ENCODE results near the gene STX2.
"Not testable (repeated sequence)": the region's sequence is repeated elsewhere in the genome, so short reads cannot be mapped to it uniquely, and the experiment has no call there.

Gene STX2

GRCh38 chr12:130838951-130839769 lies at the start of gene STX2:
STX2 (minus strand) TSS chr12:130839250; CDS start chr12:130839099, 151 bp downstream.
- no peaks in the 10 kb centered on the region for H3K9me3 ChIP-seq (ENCODE audit: control insufficient read depth, insufficient read depth, low read length)

GRCh38 chr12:130887190-130887589 lies 48.1 kb upstream of the STX2 start:
- H3K4me1 ChIP-seq (ENCODE audit: control insufficient read depth, insufficient read depth, low read length); H3K36me3 ChIP-seq (ENCODE audit: control insufficient read depth, insufficient read depth, low read length); H3K9me3 ChIP-seq (ENCODE audit: control insufficient read depth, insufficient read depth, low read length); H3K4me3 ChIP-seq (ENCODE audit: low read depth, low read length); H3K27me3 ChIP-seq (ENCODE audit: control insufficient read depth, insufficient read depth, low read length); H3K9ac ChIP-seq (ENCODE audit: low read depth, low read length): not testable (repeated sequence)

More at GRCh38 chr12:130838951-130839769, at the start of gene STX2:
- H3K4me1 ChIP-seq (ENCODE audit: control insufficient read depth, insufficient read depth, low read length) = peaks cover 5% of the 10 kb centered on the region
- H3K27me3 ChIP-seq (ENCODE audit: control insufficient read depth, insufficient read depth, low read length) = peaks cover 18% of the 10 kb centered on the region
- H3K36me3 ChIP-seq (ENCODE audit: control insufficient read depth, insufficient read depth, low read length) = no peaks in the 10 kb centered on the region
- H3K9ac ChIP-seq (ENCODE audit: low read depth, low read length) = no peak within 1 kb of the TSS
- H3K4me3 ChIP-seq (ENCODE audit: low read depth, low read length) = peak within 1 kb of the TSS; percentile 80

DNA sequence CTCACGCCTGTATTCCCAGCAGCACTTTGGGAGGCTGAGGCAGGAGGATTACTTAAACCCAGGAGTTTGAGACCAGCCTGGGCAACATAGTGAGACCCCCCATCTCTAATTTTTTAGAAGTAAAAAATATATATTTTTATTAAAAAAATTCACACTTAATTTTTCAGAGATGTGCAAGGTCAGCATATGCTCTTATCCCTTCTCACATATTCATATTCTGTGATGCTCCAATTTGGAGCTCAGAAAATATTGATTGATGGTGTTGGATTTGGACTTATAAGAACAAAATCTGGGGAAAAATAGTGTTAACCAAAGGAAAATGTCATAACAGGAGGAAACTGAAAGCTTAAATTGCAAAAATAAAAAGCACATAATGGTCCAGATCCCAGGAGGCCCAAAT lies 42.5 kb upstream of the STX2 start:
- H3K4me1 ChIP-seq (ENCODE audit: control insufficient read depth, insufficient read depth, low read length) = peaks cover 4% of the 10 kb centered on the region

GRCh38 chr12:130881046-130881445 lies 42.0 kb upstream of the STX2 start:
- Histone ChIP-seq H3K36me3 (ENCODE audit: control insufficient read depth, insufficient read depth, low read length) (peaks cover 3% of the 10 kb centered on the region), H3K4me1 (ENCODE audit: control insufficient read depth, insufficient read depth, low read length) (peaks cover 4% of the 10 kb centered on the region), H3K4me3 (ENCODE audit: low read depth, low read length) (no peak overlapping the region), H3K9ac (ENCODE audit: low read depth, low read length) (no peak overlapping the region), H3K27me3 (ENCODE audit: control insufficient read depth, insufficient read depth, low read length) (no peaks in the 10 kb centered on the region), H3K9me3 (ENCODE audit: control insufficient read depth, insufficient read depth, low read length) (no peaks in the 10 kb centered on the region)

More for the DNA sequence above, 42.5 kb upstream of the STX2 start:
- no peaks in the 10 kb centered on the region for H3K27me3 ChIP-seq (ENCODE audit: control insufficient read depth, insufficient read depth, low read length)
- H3K4me3 ChIP-seq (ENCODE audit: low read depth, low read length) = no peak overlapping the region
- no peaks in the 10 kb centered on the region for H3K9me3 ChIP-seq (ENCODE audit: control insufficient read depth, insufficient read depth, low read length)
- H3K36me3 ChIP-seq (ENCODE audit: control insufficient read depth, insufficient read depth, low read length) = no peaks in the 10 kb centered on the region
- H3K9ac ChIP-seq (ENCODE audit: low read depth, low read length) = no peak overlapping the region

DNA sequence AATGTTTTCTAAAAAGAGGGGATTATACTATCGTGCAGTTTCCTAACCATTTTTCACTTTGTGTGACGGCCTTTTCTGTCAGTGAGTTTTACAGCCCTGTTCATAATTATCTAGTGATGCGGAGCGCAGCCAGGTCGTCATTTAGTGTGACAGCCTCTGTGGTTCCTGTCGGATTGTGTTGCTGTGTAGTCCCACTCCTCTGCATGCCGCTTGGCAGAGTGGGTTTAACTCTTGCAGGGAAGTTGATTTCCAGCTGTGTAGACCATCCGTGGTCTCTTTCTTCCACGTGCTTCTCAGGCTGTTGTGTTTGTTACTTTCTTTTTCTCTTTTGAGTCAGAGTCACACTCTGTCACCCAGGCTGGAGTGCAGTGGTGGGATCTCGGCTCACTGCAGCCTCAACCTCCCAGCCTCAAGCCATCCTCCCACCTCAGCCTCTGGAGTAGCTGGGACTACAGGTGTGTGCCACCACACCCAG lies 41.4 kb upstream of the STX2 start:
- Histone ChIP-seq H3K4me1 (ENCODE audit: control insufficient read depth, insufficient read depth, low read length) (peaks cover 4% of the 10 kb centered on the region), H3K4me3 (ENCODE audit: low read depth, low read length) (no peak overlapping the region), H3K9me3 (ENCODE audit: control insufficient read depth, insufficient read depth, low read length) (no peaks in the 10 kb centered on the region), H3K9ac (ENCODE audit: low read depth, low read length) (no peak overlapping the region), H3K27me3 (ENCODE audit: control insufficient read depth, insufficient read depth, low read length) (no peaks in the 10 kb centered on the region), H3K36me3 (ENCODE audit: control insufficient read depth, insufficient read depth, low read length) (peaks cover 9% of the 10 kb centered on the region)

- Histone ChIP-seq H3K9me3 (ENCODE audit: control insufficient read depth, insufficient read depth, low read length) (no peaks in the 10 kb centered on the region), H3K4me3 (ENCODE audit: low read depth, low read length) (no peak overlapping the region), H3K27me3 (ENCODE audit: control insufficient read depth, insufficient read depth, low read length) (no peaks in the 10 kb centered on the region), H3K9ac (ENCODE audit: low read depth, low read length) (no peak overlapping the region), H3K4me1 (ENCODE audit: control insufficient read depth, insufficient read depth, low read length) (peaks cover 4% of the 10 kb centered on the region), H3K36me3 (ENCODE audit: control insufficient read depth, insufficient read depth, low read length) (peaks cover 15% of the 10 kb centered on the region)
Observed at GRCh38 chr12:130879781-130880389, 40.8 kb upstream of the STX2 start.

- no peaks in the 10 kb centered on the region for H3K27me3 ChIP-seq (ENCODE audit: control insufficient read depth, insufficient read depth, low read length)
- no peak overlapping the region for H3K4me3 ChIP-seq (ENCODE audit: low read depth, low read length)
- peaks cover 17% of the 10 kb centered on the region for H3K36me3 ChIP-seq (ENCODE audit: control insufficient read depth, insufficient read depth, low read length)
- no peak overlapping the region for H3K9ac ChIP-seq (ENCODE audit: low read depth, low read length)
- peaks cover 4% of the 10 kb centered on the region for H3K4me1 ChIP-seq (ENCODE audit: control insufficient read depth, insufficient read depth, low read length)
- no peaks in the 10 kb centered on the region for H3K9me3 ChIP-seq (ENCODE audit: control insufficient read depth, insufficient read depth, low read length)
Observed at GRCh38 chr12:130879212-130879686, 40.2 kb upstream of the STX2 start.

GRCh38 chr12:130878193-130879185 lies 39.4 kb upstream of the STX2 start:
- Histone ChIP-seq H3K9ac (ENCODE audit: low read depth, low read length) (no peak overlapping the region), H3K27me3 (ENCODE audit: control insufficient read depth, insufficient read depth, low read length) (no peaks in the 10 kb centered on the region), H3K4me1 (ENCODE audit: control insufficient read depth, insufficient read depth, low read length) (peaks cover 7% of the 10 kb centered on the region), H3K4me3 (ENCODE audit: low read depth, low read length) (no peak overlapping the region), H3K9me3 (ENCODE audit: control insufficient read depth, insufficient read depth, low read length) (no peaks in the 10 kb centered on the region), H3K36me3 (ENCODE audit: control insufficient read depth, insufficient read depth, low read length) (peaks cover 25% of the 10 kb centered on the region)

- Histone ChIP-seq H3K4me1 (ENCODE audit: control insufficient read depth, insufficient read depth, low read length) (peaks cover 7% of the 10 kb centered on the region), H3K27me3 (ENCODE audit: control insufficient read depth, insufficient read depth, low read length) (no peaks in the 10 kb centered on the region), H3K9ac (ENCODE audit: low read depth, low read length) (no peak overlapping the region), H3K4me3 (ENCODE audit: low read depth, low read length) (no peak overlapping the region), H3K36me3 (ENCODE audit: control insufficient read depth, insufficient read depth, low read length) (peaks cover 35% of the 10 kb centered on the region), H3K9me3 (ENCODE audit: control insufficient read depth, insufficient read depth, low read length) (no peaks in the 10 kb centered on the region)
Observed at GRCh38 chr12:130877333-130877732, 38.3 kb upstream of the STX2 start.

- no peaks in the 10 kb centered on the region for H3K9me3 ChIP-seq (ENCODE audit: control insufficient read depth, insufficient read depth, low read length)
- peaks cover 7% of the 10 kb centered on the region for H3K4me1 ChIP-seq (ENCODE audit: control insufficient read depth, insufficient read depth, low read length)
- H3K27me3 ChIP-seq (ENCODE audit: control insufficient read depth, insufficient read depth, low read length) = no peaks in the 10 kb centered on the region
- peaks cover 35% of the 10 kb centered on the region for H3K36me3 ChIP-seq (ENCODE audit: control insufficient read depth, insufficient read depth, low read length)
- H3K4me3 ChIP-seq (ENCODE audit: low read depth, low read length) = no peak overlapping the region
- H3K9ac ChIP-seq (ENCODE audit: low read depth, low read length) = no peak overlapping the region
Observed at GRCh38 chr12:130876758-130877157, 37.7 kb upstream of the STX2 start.

- peaks cover 35% of the 10 kb centered on the region for H3K36me3 ChIP-seq (ENCODE audit: control insufficient read depth, insufficient read depth, low read length)
- H3K4me1 ChIP-seq (ENCODE audit: control insufficient read depth, insufficient read depth, low read length) = peaks cover 7% of the 10 kb centered on the region
- H3K9ac ChIP-seq (ENCODE audit: low read depth, low read length) = no peak overlapping the region
- H3K4me3 ChIP-seq (ENCODE audit: low read depth, low read length) = no peak overlapping the region
- no peaks in the 10 kb centered on the region for H3K9me3 ChIP-seq (ENCODE audit: control insufficient read depth, insufficient read depth, low read length)
- no peaks in the 10 kb centered on the region for H3K27me3 ChIP-seq (ENCODE audit: control insufficient read depth, insufficient read depth, low read length)
Observed at GRCh38 chr12:130876297-130876696, 37.2 kb upstream of the STX2 start.

All from iPS-15b (cell line).